Body of pancreas (tissue), 4 donors: ENCODE results near the gene KMT2B. TPM values are rescaled to one million over a fixed set of nuclear protein-coding genes. Genes with fewer than 3 reads are reported as not detected.

Experiments
- ATAC-seq: fragments of 150-250 bp; one replicate; pipeline ENCODE4 v1.9.1; 2016
- DNase-seq, 4 donors: peaks; one replicate each; pipeline ENCODE4 v3.0.0-alpha.2; 2019
- H3K27ac ChIP-seq, 4 donors: fragments of 200-600 bp; sonication (generic); 1 replicate in 3 of 4; 2 replicates in 1 of 4; pipeline versions ENCODE4 v1.5.1 to v1.6.1; 2016 to 2019; ENCODE audit warnings: mild to moderate bottlenecking in 1 of 4, mixed read lengths in 1 of 4, moderate library complexity in 1 of 4
- H3K27me3 ChIP-seq, 2 donors: fragments of 200-600 bp; sonication (generic); one replicate each; pipeline ENCODE4 v1.6.0; 2016; ENCODE audit warnings: mild to moderate bottlenecking in 1 of 2
- H3K36me3 ChIP-seq, 2 donors: fragments of 200-600 bp; sonication (generic); replicated peaks in 1 of 2; 2 replicates each; pipeline ENCODE4 v1.5.1; 2016; ENCODE audit warnings: low read depth in 2 of 2; ENCODE audit not compliant: insufficient read depth in 1 of 2
- H3K4me1 ChIP-seq: fragments of 200-600 bp; sonication (generic); one replicate; pipeline ENCODE4 v1.6.0; 2016
- H3K4me3 ChIP-seq, 2 donors: fragments of 200-600 bp; sonication (generic); 1 replicate in 1 of 2; 2 replicates in 1 of 2; pipeline ENCODE4 v1.5.1; 2016 to 2019
- H3K9me3 ChIP-seq, 3 donors: fragments of 200-600 bp; sonication (generic); 1 replicate in 2 of 3; 2 replicates in 1 of 3; pipeline ENCODE4 v1.5.1; 2016
- CTCF ChIP-seq, 7 experiments: fragments of 450-650 bp in 4 of 7; fragments of 200-600 bp in 3 of 7; sonication (generic) in 3 of 7; IDR thresholded peaks; one replicate each; pipeline ENCODE4 v1.5.1; 2016 to 2019; ENCODE audit warnings: antibody characterized with exemption in 7 of 7
- POLR2A ChIP-seq, 3 donors: fragments of 450-650 bp; IDR thresholded peaks; one replicate each; pipeline ENCODE4 v1.6.1; 2016; ENCODE audit warnings: antibody characterized with exemption in 3 of 3, mild to moderate bottlenecking in 2 of 3
- WGBS, 2 donors: methylation state at CpG; one replicate each; pipeline ENCODE4 v1.1.5; 2017; 5-methylcytosine and 5-hydroxymethylcytosine counted together
- intact Hi-C: fragments of 100-400 bp; cut with DNase I; formaldehyde crosslinking; loops from one replicate; pipeline ENCODE4 v1.15.1; 2023
- total RNA-seq, 2 donors: library from RNA; depleted of rRNA; stranded (reverse); fragments of >200 nt; gene quantifications; one replicate each; pipeline ENCODE4 v1.1.0, GENCODE V29; 2016

The KMT2B gene
- total RNA-seq, 2 donors from 2014 or later: 18.7 to 31.6 TPM

- Histone ChIP-seq H3K4me3 (no peak overlapping the region), H3K4me1 (peaks cover 33% of the 10 kb centered on the region), H3K9me3 (no peaks in the 10 kb centered on the region), H3K27ac (no peak overlapping the region), H3K36me3 (peaks cover 0 to 7% of the 10 kb centered on the region in 2 donors), H3K27me3 (no peaks in the 10 kb centered on the region)
- ATAC-seq: no peak
- DNase-seq: no peak
- WGBS, 2 donors: 88 to 96% methylated on average over 14 to 20 of the region's 20 CpGs
- intact Hi-C loops: no loop called here
- TF ChIP-seq POLR2A (IDR thresholded peaks at IDR 0.05): no peak
- no peak for TF ChIP-seq CTCF (IDR thresholded peaks at IDR 0.05)
Measured at GRCh38 chr19:35752746-35753350, 35.0 kb downstream of the KMT2B start.

GRCh38 chr19:35753634-35754369 lies 36.0 kb downstream of the KMT2B start:
- Histone ChIP-seq H3K4me3 (no peak overlapping the region), H3K4me1 (peaks cover 34% of the 10 kb centered on the region), H3K36me3 (peaks cover 0 to 7% of the 10 kb centered on the region in 2 donors), H3K27ac (peak overlapping the region in 1 of 4 donors; percentile 2), H3K27me3 (no peaks in the 10 kb centered on the region), H3K9me3 (no peaks in the 10 kb centered on the region)
- intact Hi-C loops: no loop called here
- 90 to 91% methylated on average over 9 to 19 of the region's 20 CpGs for WGBS, 2 donors
- no peak for TF ChIP-seq POLR2A (IDR thresholded peaks at IDR 0.05)
- no peak for TF ChIP-seq CTCF (IDR thresholded peaks at IDR 0.05)
- DNase-seq: peak in 1 of 4 donors; percentile 12
- ATAC-seq: no peak

GRCh38 chr19:35754370-35755130 lies 36.7 kb downstream of the KMT2B start:
- Histone ChIP-seq H3K36me3 (peaks cover 0 to 7% of the 10 kb centered on the region in 2 donors), H3K27me3 (no peaks in the 10 kb centered on the region), H3K4me1 (peaks cover 33% of the 10 kb centered on the region), H3K4me3 (no peak overlapping the region), H3K9me3 (no peaks in the 10 kb centered on the region), H3K27ac (peak overlapping the region in 2 of 4 donors; percentile 22 to 56)
- WGBS, 2 donors: 77 to 84% methylated on average over 13 of the region's 13 CpGs
- ATAC-seq (no peak), DNase-seq (no peak)
- TF ChIP-seq POLR2A (IDR thresholded peaks at IDR 0.05): no peak
- no peak for TF ChIP-seq CTCF (IDR thresholded peaks at IDR 0.05)
- intact Hi-C loops: no loop called here

GRCh38 chr19:35755131-35755549 lies 37.3 kb downstream of the KMT2B start:
- Histone ChIP-seq H3K36me3 (peaks cover 0 to 7% of the 10 kb centered on the region in 2 donors), H3K27me3 (no peaks in the 10 kb centered on the region), H3K4me3 (no peak overlapping the region), H3K9me3 (no peaks in the 10 kb centered on the region), H3K4me1 (peaks cover 30% of the 10 kb centered on the region), H3K27ac (peak overlapping the region in 3 of 4 donors; percentile 19 to 56 (median 22))
- 75 to 83% methylated on average over 17 of the region's 17 CpGs for WGBS, 2 donors
- intact Hi-C loops: no loop called here
- no peak for ATAC-seq
- no peak for DNase-seq
- TF ChIP-seq POLR2A (IDR thresholded peaks at IDR 0.05) (no peak), CTCF (IDR thresholded peaks at IDR 0.05) (no peak)
